Peyer's patch (tissue), 4 donors: ENCODE results near the gene TAS1R2. TPM values are rescaled to one million over a fixed set of nuclear protein-coding genes. Genes with fewer than 3 reads are reported as not detected.
"Not testable (repeated sequence)": the region's sequence is repeated elsewhere in the genome, so short reads cannot be mapped to it uniquely, and the experiment has no call there.

Experiments used
- DNase-seq, 3 donors: peaks; one replicate each; pipeline ENCODE4 v3.0.0-alpha.2; 2017 to 2019
- H3K27ac ChIP-seq, 4 donors: fragments of 200-600 bp; sonication (generic); one replicate each; pipeline ENCODE4 v1.5.1; 2016 to 2019
- H3K27me3 ChIP-seq, 2 donors: fragments of 200-600 bp; sonication (generic); one replicate each; pipeline ENCODE4 v1.5.1; 2019
- H3K36me3 ChIP-seq, 3 donors: fragments of 200-600 bp; sonication (generic); one replicate each; pipeline ENCODE4 v1.5.1; 2016 to 2019
- H3K4me1 ChIP-seq, 4 donors: fragments of 200-600 bp; sonication (generic); one replicate each; pipeline ENCODE4 v1.5.1; 2016 to 2019
- H3K4me3 ChIP-seq, 4 donors: fragments of 200-600 bp; sonication (generic); 1 replicate in 3 of 4; 2 replicates in 1 of 4; pipeline ENCODE4 v1.5.1; 2016 to 2019; ENCODE audit warnings: mild to moderate bottlenecking in 1 of 4
- H3K9me3 ChIP-seq, 4 donors: fragments of 200-600 bp; sonication (generic); one replicate each; pipeline ENCODE4 v1.5.1; 2016 to 2019; ENCODE audit warnings: mild to moderate bottlenecking in 1 of 4
- POLR2A ChIP-seq, 2 donors: fragments of 450-650 bp; IDR thresholded peaks; one replicate each; pipeline ENCODE4 v1.5.1; 2017; ENCODE audit warnings: antibody characterized with exemption in 2 of 2, mild to moderate bottlenecking in 2 of 2, moderate library complexity in 2 of 2
- total RNA-seq, 4 donors: library from RNA; depleted of rRNA; stranded (reverse); fragments of >200 nt; gene quantifications; one replicate each; pipeline ENCODE4 v1.1.0, GENCODE V29; 2016
- TF ChIP-seq, protein P1 (sequence below), 6 experiments: fragments of 450-650 bp in 4 of 6; fragments of 200-600 bp in 2 of 6; sonication (generic) in 1 of 6; IDR thresholded peaks; one replicate each; pipeline ENCODE4 v1.5.1; 2017 to 2019; ENCODE audit warnings: antibody characterized with exemption in 6 of 6, mild to moderate bottlenecking in 3 of 6, moderate library complexity in 1 of 6

TAS1R2 gene
- total RNA-seq, 4 donors from 2014 or later: 0.35 TPM; not detected in 3

- H3K27ac ChIP-seq: no peak overlapping the region
- H3K4me1 ChIP-seq: no peaks in the 10 kb centered on the region
- TF ChIP-seq, protein P1, sequence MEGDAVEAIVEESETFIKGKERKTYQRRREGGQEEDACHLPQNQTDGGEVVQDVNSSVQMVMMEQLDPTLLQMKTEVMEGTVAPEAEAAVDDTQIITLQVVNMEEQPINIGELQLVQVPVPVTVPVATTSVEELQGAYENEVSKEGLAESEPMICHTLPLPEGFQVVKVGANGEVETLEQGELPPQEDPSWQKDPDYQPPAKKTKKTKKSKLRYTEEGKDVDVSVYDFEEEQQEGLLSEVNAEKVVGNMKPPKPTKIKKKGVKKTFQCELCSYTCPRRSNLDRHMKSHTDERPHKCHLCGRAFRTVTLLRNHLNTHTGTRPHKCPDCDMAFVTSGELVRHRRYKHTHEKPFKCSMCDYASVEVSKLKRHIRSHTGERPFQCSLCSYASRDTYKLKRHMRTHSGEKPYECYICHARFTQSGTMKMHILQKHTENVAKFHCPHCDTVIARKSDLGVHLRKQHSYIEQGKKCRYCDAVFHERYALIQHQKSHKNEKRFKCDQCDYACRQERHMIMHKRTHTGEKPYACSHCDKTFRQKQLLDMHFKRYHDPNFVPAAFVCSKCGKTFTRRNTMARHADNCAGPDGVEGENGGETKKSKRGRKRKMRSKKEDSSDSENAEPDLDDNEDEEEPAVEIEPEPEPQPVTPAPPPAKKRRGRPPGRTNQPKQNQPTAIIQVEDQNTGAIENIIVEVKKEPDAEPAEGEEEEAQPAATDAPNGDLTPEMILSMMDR (IDR thresholded peaks at IDR 0.05): no peak
- TF ChIP-seq POLR2A (IDR thresholded peaks at IDR 0.05): no peak
- H3K9me3 ChIP-seq: no peaks in the 10 kb centered on the region
- no peaks in the 10 kb centered on the region for H3K36me3 ChIP-seq
- DNase-seq: peak in 1 of 3 donors; percentile 11
- H3K4me3 ChIP-seq: no peak overlapping the region
- no peaks in the 10 kb centered on the region for H3K27me3 ChIP-seq
Measured at GRCh38 chr1:18840145-18840544, 19.3 kb downstream of the TAS1R2 start.

GRCh38 chr1:18836654-18837053 lies 22.8 kb downstream of the TAS1R2 start:
- no peak overlapping the region for H3K27ac ChIP-seq
- H3K4me1 ChIP-seq: no peaks in the 10 kb centered on the region
- no peaks in the 10 kb centered on the region for H3K36me3 ChIP-seq
- no peak for DNase-seq
- no peaks in the 10 kb centered on the region for H3K27me3 ChIP-seq
- TF ChIP-seq, protein P1 (IDR thresholded peaks at IDR 0.05): no peak
- no peak for TF ChIP-seq POLR2A (IDR thresholded peaks at IDR 0.05)
- no peak overlapping the region for H3K4me3 ChIP-seq
- no peaks in the 10 kb centered on the region for H3K9me3 ChIP-seq

DNA sequence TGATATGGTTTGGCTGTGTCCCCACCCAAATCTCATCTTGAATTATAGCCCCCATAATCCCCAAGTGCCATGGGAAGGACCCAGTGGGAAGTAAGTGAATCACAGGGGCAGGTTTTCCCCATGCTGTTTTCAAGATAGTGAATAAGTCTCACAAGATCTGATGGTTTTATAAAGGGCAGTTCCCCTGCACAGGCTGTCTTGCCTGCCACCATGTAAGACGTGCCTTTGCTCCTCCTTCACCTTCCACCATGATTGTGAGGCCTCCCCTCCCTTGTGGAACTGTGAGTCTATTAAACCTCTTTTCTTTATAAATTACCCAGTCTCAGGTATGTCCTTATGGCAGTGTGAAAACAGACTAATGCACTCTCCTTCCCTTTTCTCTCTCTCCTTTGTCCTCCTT lies 27.1 kb downstream of the TAS1R2 start:
- H3K4me3 ChIP-seq, DNase-seq, H3K27me3 ChIP-seq, H3K36me3 ChIP-seq, H3K4me1 ChIP-seq, H3K27ac ChIP-seq, H3K9me3 ChIP-seq: not testable (repeated sequence)

DNA sequence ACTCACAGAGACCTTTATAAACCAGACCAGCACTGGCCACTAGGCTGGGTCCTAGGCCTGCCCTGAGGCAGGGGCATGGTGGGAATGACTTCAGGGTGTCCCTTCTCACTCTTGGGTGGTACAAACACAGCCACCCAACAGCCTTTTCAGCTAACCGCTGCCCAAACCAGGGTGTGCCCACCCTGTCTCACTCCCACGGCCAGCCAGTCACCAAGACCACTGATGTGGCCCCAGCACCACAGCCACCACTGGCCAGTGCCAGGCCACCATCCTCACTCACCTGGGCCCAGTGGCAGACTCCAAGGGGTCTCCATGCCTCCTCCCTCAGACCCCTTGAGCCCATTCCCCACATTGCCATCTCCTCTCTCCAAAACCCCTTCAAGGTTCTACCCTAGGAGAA lies 27.8 kb downstream of the TAS1R2 start:
- H3K27ac ChIP-seq: no peak overlapping the region
- TF ChIP-seq, protein P1 (IDR thresholded peaks at IDR 0.05): no peak
- no peak for TF ChIP-seq POLR2A (IDR thresholded peaks at IDR 0.05)
- peaks cover 0 to 3% (median 0%) of the 10 kb centered on the region in 4 donors for H3K9me3 ChIP-seq
- no peaks in the 10 kb centered on the region for H3K4me1 ChIP-seq
- no peak overlapping the region for H3K4me3 ChIP-seq
- no peaks in the 10 kb centered on the region for H3K36me3 ChIP-seq
- no peaks in the 10 kb centered on the region for H3K27me3 ChIP-seq
- DNase-seq: no peak

DNA sequence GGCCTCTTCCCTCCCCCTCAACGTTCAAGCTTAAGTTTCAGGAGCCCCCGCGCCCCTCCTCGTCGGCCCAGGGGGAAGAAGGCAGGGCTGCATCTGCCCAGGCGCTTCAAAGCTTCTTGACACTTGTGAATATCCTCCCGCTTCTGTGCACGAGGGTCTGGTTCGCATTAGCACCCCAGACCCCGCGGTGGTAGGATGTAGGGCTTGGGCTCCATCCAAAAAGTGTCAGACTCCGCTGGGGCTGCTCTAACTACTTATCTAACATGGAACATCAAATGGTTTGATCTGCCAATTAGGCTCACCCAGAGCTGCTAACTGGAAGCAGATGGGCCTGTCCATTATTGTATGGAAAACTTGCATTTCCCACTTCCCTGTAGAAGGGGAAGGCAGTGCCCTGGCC lies 28.9 kb downstream of the TAS1R2 start:
- H3K9me3 ChIP-seq: peaks cover 0 to 3% (median 0%) of the 10 kb centered on the region in 4 donors
- H3K4me1 ChIP-seq: no peaks in the 10 kb centered on the region
- TF ChIP-seq POLR2A (IDR thresholded peaks at IDR 0.05): no peak
- TF ChIP-seq, protein P1 (IDR thresholded peaks at IDR 0.05): no peak
- no peak overlapping the region for H3K4me3 ChIP-seq
- H3K36me3 ChIP-seq: no peaks in the 10 kb centered on the region
- no peak overlapping the region for H3K27ac ChIP-seq
- no peaks in the 10 kb centered on the region for H3K27me3 ChIP-seq
- no peak for DNase-seq

- H3K27me3 ChIP-seq: no peaks in the 10 kb centered on the region
Measured at GRCh38 chr1:18829671-18830070, 29.8 kb downstream of the TAS1R2 start.

More at GRCh38 chr1:18829671-18830070, 29.8 kb downstream of the TAS1R2 start:
- Histone ChIP-seq H3K27ac (no peak overlapping the region), H3K36me3 (no peaks in the 10 kb centered on the region), H3K4me1 (no peaks in the 10 kb centered on the region), H3K9me3 (peaks cover 0 to 3% (median 0%) of the 10 kb centered on the region in 4 donors), H3K4me3 (no peak overlapping the region)
- no peak for DNase-seq
- no peak for TF ChIP-seq POLR2A (IDR thresholded peaks at IDR 0.05)
- TF ChIP-seq, protein P1 (IDR thresholded peaks at IDR 0.05): no peak
